Measurements from ENCODE around the gene ATP2B3. TPM values are rescaled to one million over a fixed set of nuclear protein-coding genes. Genes with fewer than 3 reads are reported as not detected.

Gene ATP2B3
- total and polyA plus RNA-seq, 2 experiments from 2014 or later: 0.17 TPM; not detected in 1

- H3K4me3 Mint-ChIP-seq: no peak overlapping the region
- Histone ChIP-seq H3K79me2 (replicated peaks; ENCODE audit: insufficient read depth) (no peaks in the 10 kb centered on the region), H3F3A (replicated peaks; ENCODE audit: low read depth) (no peaks in the 10 kb centered on the region), H3K4me3 (no peak overlapping the region), H3K4me1 (ENCODE audit: insufficient read depth) (no peaks in the 10 kb centered on the region), H3K36me3 (ENCODE audit: insufficient read depth) (no peaks in the 10 kb centered on the region), H2AFZ (no peak overlapping the region), H3K27ac (ENCODE audit: low read depth) (no peak overlapping the region), H3K9me2 (ENCODE audit: insufficient read depth) (no peaks in the 10 kb centered on the region), H4K20me1 (replicated peaks; ENCODE audit: insufficient read depth) (no peaks in the 10 kb centered on the region), H3K4me2 (no peak overlapping the region), H3K27me3 (ENCODE audit: insufficient read depth) (no peaks in the 10 kb centered on the region)
- no peak for DNase-seq (ENCODE audit: low spot score)
- TF ChIP-seq JUNB (IDR thresholded peaks at IDR 0.05; ENCODE audit: unreplicated experiment): no peak
- TF ChIP-seq CREB1 (CRISPR knock-in tag; IDR thresholded peaks at IDR 0.05; ENCODE audit: low read depth): no peak
- TF ChIP-seq STAT1 (IDR thresholded peaks at IDR 0.05; ENCODE audit: unreplicated experiment): no peak
- TF ChIP-seq ETS1 (IDR thresholded peaks at IDR 0.05): no peak
- no peak for TF ChIP-seq NANOG (IDR thresholded peaks at IDR 0.05; ENCODE audit: borderline replicate concordance)
- no peak for TF ChIP-seq EZH2 (IDR thresholded peaks at IDR 0.05; ENCODE audit: low read depth, unreplicated experiment)
- TF ChIP-seq ZNF462 (CRISPR knock-in tag; IDR thresholded peaks at IDR 0.05): no peak
- TF ChIP-seq ZNF331 (CRISPR knock-in tag; IDR thresholded peaks at IDR 0.05; ENCODE audit: low read depth): no peak
- TF ChIP-seq EZH2phosphoT487 (IDR thresholded peaks at IDR 0.05; ENCODE audit: unreplicated experiment): no peak
- TF ChIP-seq REST (IDR thresholded peaks at IDR 0.05; ENCODE audit: unreplicated experiment): no peak
- no peak for TF ChIP-seq POLR2AphosphoS5 (IDR thresholded peaks at IDR 0.05; ENCODE audit: low read depth)
- TF ChIP-seq CTCF (conservative IDR thresholded peaks at IDR 0.05; ENCODE audit: low read depth in 2 of 2): no peak
- TF ChIP-seq ZNF114 (CRISPR knock-in tag; IDR thresholded peaks at IDR 0.05): no peak
- peaks cover 4% of the 10 kb centered on the region for H3K27me3 Mint-ChIP-seq (ENCODE audit: insufficient read depth, low read depth, poor library complexity)
- no peak for ATAC-seq
- no peak overlapping the region for H3K27ac Mint-ChIP-seq
- H3K36me3 Mint-ChIP-seq (ENCODE audit: low read depth): no peaks in the 10 kb centered on the region
- peaks cover 5% of the 10 kb centered on the region for H3K4me1 Mint-ChIP-seq
- no peaks in the 10 kb centered on the region for H3K9me3 Mint-ChIP-seq
These were observed 24.4 kb upstream of the ATP2B3 start for GRCh38 chrX:153493085-153493484.

All from GM23338 (cell line).